D721Med (cell line): Measurements from ENCODE around the gene ATP6V0E2.
A peak's percentile ranks its signal among the peaks of the same experiment; 100 is the strongest.
"Not testable (repeated sequence)": the region's sequence is repeated elsewhere in the genome, so short reads cannot be mapped to it uniquely, and the experiment has no call there.

ENCODE experiments used
- DNase-seq: peaks from one replicate; pipeline ENCODE4 v3.0.0; 2011; ENCODE audit warnings: low spot score; ENCODE audit not compliant: insufficient read length
- FAIRE-seq: peaks from 2 replicates; lab custom pipeline; 2011; peaks lifted over from hg19 to GRCh38; lab: Jason Lieb, UNC
- CTCF ChIP-seq: IDR thresholded peaks from 2 replicates; pipeline ENCODE4 v1.5.1; 2012; ENCODE audit warnings: mild to moderate bottlenecking, control low read depth; ENCODE audit not compliant: insufficient read depth; ENCODE audit errors: missing control alignments

Gene ATP6V0E2

GRCh38 chr7:149883048-149883438 is 9.3 kb downstream of the ATP6V0E2 start:
- FAIRE-seq (no peak), DNase-seq (no peak)
- TF ChIP-seq CTCF = no peak

GRCh38 chr7:149883452-149883861 is 9.7 kb downstream of the ATP6V0E2 start:
- DNase-seq (no peak), FAIRE-seq (peak; percentile 51)
- peak; percentile 86 for TF ChIP-seq CTCF

- FAIRE-seq = no peak
These were observed 10.2 kb downstream of the ATP6V0E2 start for GRCh38 chr7:149884016-149884415.

GRCh38 chr7:149884541-149884940 is 10.8 kb downstream of the ATP6V0E2 start:
- TF ChIP-seq CTCF = no peak
- FAIRE-seq (no peak), DNase-seq (no peak)

More at GRCh38 chr7:149884016-149884415, 10.2 kb downstream of the ATP6V0E2 start:
- DNase-seq = no peak
- no peak for TF ChIP-seq CTCF

- TF ChIP-seq CTCF = no peak
- DNase-seq (no peak), FAIRE-seq (no peak)
These were observed 11.6 kb downstream of the ATP6V0E2 start for GRCh38 chr7:149885191-149886017.

GRCh38 chr7:149886018-149886415 is 12.2 kb downstream of the ATP6V0E2 start:
- DNase-seq = no peak
- TF ChIP-seq CTCF = no peak
- FAIRE-seq = no peak

- DNase-seq (no peak), FAIRE-seq (no peak)
- TF ChIP-seq CTCF = no peak
These were observed 13.5 kb downstream of the ATP6V0E2 start for GRCh38 chr7:149887311-149887710.

- peak; percentile 25 for FAIRE-seq
- DNase-seq = not testable (repeated sequence)
These were observed 16.9 kb downstream of the ATP6V0E2 start for GRCh38 chr7:149890715-149891114.

GRCh38 chr7:149894957-149895356 is 21.2 kb downstream of the ATP6V0E2 start:
- not testable (repeated sequence) for DNase-seq, FAIRE-seq

GRCh38 chr7:149907776-149908376 is 34.1 kb downstream of the ATP6V0E2 start:
- not testable (repeated sequence) for DNase-seq, FAIRE-seq
